Right lobe of liver (tissue), 4 donors: ENCODE measurements around the gene UQCRC1.

Experiments used
- CTCF ChIP-seq, 4 donors: fragments of 200-600 bp in 3 of 4; fragments of 450-650 bp in 1 of 4; IDR thresholded peaks; one replicate each; pipeline versions ENCODE4 v1.5.1 to v1.8.0; 2016 to 2022; ENCODE audit warnings: antibody characterized with exemption in 4 of 4, mild to moderate bottlenecking in 2 of 4
- POLR2A ChIP-seq: fragments of 450-650 bp; IDR thresholded peaks from one replicate; pipeline ENCODE4 v1.6.1; 2017; ENCODE audit warnings: antibody characterized with exemption, mild to moderate bottlenecking
- donor health status: DM: no; HTN: no; CAD: no.
- donor health status: DM: no; HTN: no; CAD: no.
- donor health status: DM: no; HTN: yes; CAD: no.

GRCh38 chr3:48644898-48645760, 35.7 kb upstream of the UQCRC1 start:
- TF ChIP-seq CTCF (IDR thresholded peaks at IDR 0.05) (no peak), POLR2A (no peak)
